ENCODE results near the gene CDH6.

GRCh38 chr5:31270396-31270795, 76.9 kb downstream of the CDH6 start:
- TF ChIP-seq ZNF441 (CRISPR knock-in tag; IDR thresholded peaks at IDR 0.05; ENCODE audit: borderline replicate concordance) (no peak), CTCF (CRISPR knock-in tag; IDR thresholded peaks at IDR 0.05) (peak; percentile 30; the same call in 1 of the 2 replicates), HDAC2 (CRISPR knock-in tag; IDR thresholded peaks at IDR 0.05) (no peak), PBX3 (CRISPR knock-in tag; IDR thresholded peaks at IDR 0.05; ENCODE audit: borderline replicate concordance) (no peak), DMTF1 (CRISPR knock-in tag; IDR thresholded peaks at IDR 0.05) (no peak), CAMTA2 (CRISPR knock-in tag; IDR thresholded peaks at IDR 0.05; ENCODE audit: borderline replicate concordance) (no peak)
